KOPT-K1 (cell line): ENCODE results near the gene NTRK3.

Experiments
- H3K27ac ChIP-seq: fragments of 200-600 bp; sonication (generic); 2 replicates; pipeline ENCODE4 v1.5.1; 2016; ENCODE audit warnings: antibody characterized with exemption, mild to moderate bottlenecking, low read depth, low read length; ENCODE audit not compliant: poor library complexity, severe bottlenecking
- H3K36me3 ChIP-seq: fragments of 200-600 bp; sonication (generic); 2 replicates; pipeline ENCODE4 v1.5.1; 2017; ENCODE audit warnings: antibody characterized with exemption, mild to moderate bottlenecking, low read length, moderate library complexity; ENCODE audit not compliant: insufficient read depth
- H3K9me3 ChIP-seq: fragments of 200-600 bp; sonication (generic); 2 replicates; pipeline ENCODE4 v1.5.1; 2017; ENCODE audit warnings: antibody characterized with exemption, low read length, mild to moderate bottlenecking; ENCODE audit not compliant: insufficient read depth, poor library complexity, severe bottlenecking

NTRK3 gene

DNA sequence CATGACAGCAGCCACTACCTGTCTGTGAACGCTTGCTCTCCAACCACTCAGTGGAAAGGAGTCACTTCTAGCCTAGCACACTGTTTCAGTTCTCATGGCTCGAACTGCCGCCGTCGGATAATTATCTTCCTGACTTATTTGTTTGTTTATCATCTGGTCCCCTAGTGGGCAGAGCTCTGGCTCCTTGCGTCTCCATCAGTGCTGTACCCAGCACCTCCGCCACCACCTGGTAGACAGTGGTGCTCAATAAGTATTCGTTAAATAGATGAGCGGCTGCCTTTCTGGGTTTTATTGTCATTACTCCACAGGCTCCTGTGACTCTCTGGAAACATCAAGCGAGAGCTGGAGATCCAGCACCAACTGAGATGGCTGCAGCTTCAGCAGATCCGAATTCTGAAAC, 297.5 kb downstream of the NTRK3 start:
- Histone ChIP-seq H3K27ac (no peak overlapping the region), H3K9me3 (no peaks in the 10 kb centered on the region), H3K36me3 (no peaks in the 10 kb centered on the region)

DNA sequence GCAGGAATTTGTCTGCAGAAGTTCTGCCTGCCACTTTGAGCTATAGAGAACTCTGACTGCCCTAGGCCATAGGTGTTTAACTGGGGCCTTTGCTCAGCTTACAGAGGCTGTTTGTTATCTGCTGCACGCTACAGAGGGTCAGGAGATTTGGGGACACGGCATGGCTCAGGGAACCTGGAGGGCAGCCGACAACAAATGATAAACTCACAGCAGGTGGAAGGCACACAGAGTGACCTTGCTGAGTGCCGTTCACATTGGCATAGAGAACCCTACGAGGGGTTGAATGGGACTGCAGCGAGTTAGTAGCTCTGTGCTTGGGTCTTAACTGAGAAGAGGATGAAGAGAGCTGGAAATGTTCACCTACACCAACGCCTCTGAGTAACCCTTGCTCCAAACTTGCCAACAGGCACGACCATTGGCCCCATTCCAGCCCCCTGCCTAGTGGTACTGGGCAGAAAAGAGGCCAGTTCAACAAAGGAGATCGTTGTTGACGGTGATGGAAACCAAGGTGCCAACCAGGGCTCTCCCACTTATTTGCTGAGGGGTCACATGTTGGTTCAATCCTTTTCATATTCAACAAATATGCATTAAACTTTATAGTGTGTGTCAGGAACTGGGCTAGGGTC, 301.1 kb downstream of the NTRK3 start:
- H3K36me3 ChIP-seq = no peaks in the 10 kb centered on the region
- H3K27ac ChIP-seq = no peak overlapping the region
- H3K9me3 ChIP-seq = no peaks in the 10 kb centered on the region

- H3K36me3 ChIP-seq = no peaks in the 10 kb centered on the region
- H3K27ac ChIP-seq = no peak overlapping the region
- H3K9me3 ChIP-seq = no peaks in the 10 kb centered on the region
These were observed 301.7 kb downstream of the NTRK3 start for GRCh38 chr15:87954793-87955192.

DNA sequence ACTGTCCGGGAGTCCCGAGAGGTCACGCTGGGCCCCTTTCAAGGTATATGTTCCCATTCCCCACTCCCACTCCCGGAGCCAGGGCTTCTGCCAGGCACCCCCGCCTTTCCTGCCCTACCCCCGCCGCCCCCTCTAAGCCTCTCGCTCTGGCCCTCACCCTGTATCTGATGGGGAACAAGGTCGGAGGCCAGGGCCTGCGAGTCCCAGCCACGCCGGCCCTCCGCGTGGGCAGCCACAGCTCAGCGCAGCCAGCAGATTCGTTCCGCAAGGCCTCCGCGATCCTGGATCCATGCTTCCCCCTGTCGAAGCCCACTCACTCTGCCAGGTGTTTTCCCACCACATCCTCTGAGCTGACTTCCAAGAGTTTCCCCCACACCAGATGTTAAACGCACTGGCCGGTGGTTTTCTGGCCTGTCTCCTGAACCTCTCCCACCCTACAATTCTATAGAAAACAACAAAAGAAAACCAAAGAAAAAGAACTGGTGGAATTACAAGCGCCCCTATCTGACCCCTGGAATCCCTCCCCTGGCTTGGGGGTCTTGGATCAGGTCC, 303.7 kb downstream of the NTRK3 start:
- Histone ChIP-seq H3K9me3 (no peaks in the 10 kb centered on the region), H3K36me3 (no peaks in the 10 kb centered on the region), H3K27ac (no peak overlapping the region)

- no peaks in the 10 kb centered on the region for H3K36me3 ChIP-seq
- no peak overlapping the region for H3K27ac ChIP-seq
- H3K9me3 ChIP-seq = no peaks in the 10 kb centered on the region
These were observed 306.8 kb downstream of the NTRK3 start for GRCh38 chr15:87949575-87950223.

- Histone ChIP-seq H3K36me3 (no peaks in the 10 kb centered on the region), H3K9me3 (no peaks in the 10 kb centered on the region), H3K27ac (no peak overlapping the region)
These were observed 307.4 kb downstream of the NTRK3 start for GRCh38 chr15:87949151-87949574.

DNA sequence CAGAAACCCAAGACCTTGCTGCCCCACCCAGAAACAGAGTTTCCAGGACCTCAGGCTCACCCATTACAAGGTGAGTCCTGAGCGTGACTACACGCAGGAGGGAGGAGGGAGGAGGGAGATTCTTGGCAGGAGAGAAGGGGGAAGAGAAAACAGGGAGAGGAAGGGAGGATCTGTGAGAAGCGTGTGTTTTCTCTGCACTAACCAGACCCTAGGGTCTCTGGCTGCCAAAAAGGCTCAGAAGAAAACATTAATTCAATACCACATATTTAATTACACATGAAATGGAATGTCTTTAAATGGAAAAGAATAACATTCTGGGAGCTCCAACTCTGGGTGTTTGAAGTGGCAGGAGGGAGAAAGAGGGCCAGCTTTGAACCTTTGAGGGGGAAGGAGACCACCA, 309.0 kb downstream of the NTRK3 start:
- Histone ChIP-seq H3K9me3 (no peaks in the 10 kb centered on the region), H3K36me3 (no peaks in the 10 kb centered on the region), H3K27ac (no peak overlapping the region)

DNA sequence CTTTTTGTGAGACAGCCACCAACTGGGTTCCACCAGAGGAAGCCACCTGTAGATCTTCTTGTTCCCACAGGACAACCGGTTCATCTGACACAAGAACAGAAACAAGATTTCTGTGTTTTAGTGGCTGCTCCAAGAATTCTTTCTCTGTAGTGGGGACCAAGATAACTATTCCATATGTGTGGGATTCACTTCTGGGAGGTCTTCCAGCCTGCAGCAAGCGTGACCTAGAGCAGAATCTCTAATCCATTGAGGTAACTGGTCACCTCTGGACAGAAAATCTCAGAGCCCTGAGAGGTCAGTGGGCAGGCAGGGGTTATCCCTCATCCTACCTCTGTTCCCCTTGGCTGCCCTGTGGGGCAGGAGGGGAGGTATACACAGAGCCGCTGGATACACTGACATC, 311.3 kb downstream of the NTRK3 start:
- no peak overlapping the region for H3K27ac ChIP-seq
- H3K9me3 ChIP-seq = no peaks in the 10 kb centered on the region
- H3K36me3 ChIP-seq = no peaks in the 10 kb centered on the region

DNA sequence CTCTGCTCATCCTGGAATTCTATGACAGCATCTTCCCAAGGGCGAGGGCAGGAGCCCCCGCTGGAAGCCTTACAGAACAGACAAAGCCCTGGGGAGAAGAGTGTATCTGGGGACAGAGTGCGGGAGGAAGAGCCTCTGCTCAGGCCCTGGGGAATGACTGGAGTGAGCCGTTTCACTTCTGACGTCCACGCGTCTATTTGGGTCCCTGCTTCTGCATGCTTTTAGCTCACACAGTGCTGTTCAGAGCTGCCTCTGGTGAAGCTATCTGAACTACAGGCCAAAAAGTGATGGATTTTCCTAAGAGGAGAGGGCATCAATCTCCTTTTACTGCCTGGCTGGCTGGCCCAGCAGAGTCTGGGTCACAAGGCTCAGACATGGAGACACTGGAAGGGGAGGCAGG, 311.8 kb downstream of the NTRK3 start:
- Histone ChIP-seq H3K9me3 (no peaks in the 10 kb centered on the region), H3K36me3 (no peaks in the 10 kb centered on the region), H3K27ac (no peak overlapping the region)

DNA sequence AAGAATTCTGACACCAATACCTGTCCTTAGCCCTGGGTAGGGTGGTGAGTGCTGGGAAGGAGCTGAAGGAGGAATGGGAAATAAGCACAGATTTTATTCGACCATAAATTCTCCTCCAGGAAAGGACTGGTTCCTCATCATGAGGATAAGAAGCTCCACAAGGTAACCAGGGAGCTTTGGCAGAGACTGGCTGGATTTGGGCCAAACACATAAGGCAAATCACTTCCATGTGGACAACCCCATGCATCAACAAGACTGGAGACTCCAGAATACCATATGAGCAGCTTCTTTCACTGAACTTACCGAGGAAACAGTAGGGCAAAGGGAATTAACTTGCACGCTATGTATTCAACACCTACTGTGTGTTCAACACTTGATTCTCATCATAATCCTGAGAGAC, 312.5 kb downstream of the NTRK3 start:
- Histone ChIP-seq H3K9me3 (no peaks in the 10 kb centered on the region), H3K27ac (no peak overlapping the region), H3K36me3 (no peaks in the 10 kb centered on the region)

DNA sequence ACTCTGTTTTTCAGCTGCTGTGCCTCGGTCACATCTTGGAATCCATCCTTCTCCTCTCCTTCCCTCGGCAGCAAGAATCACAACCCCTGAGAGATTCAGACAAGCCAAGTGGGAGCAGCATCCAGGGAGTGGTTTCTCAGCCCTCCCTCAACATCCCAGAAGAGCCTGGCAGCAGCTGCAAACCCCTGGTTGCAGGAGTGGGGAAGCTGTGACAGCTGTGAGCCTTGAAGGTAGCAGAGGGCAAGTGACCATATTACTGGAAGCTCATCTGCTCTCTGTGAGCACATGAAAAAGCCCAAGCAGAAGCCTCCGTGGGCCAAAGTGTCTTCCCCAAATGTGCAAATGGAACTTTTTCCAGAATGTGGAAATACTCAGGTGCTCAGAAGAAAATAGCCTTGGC, 312.9 kb downstream of the NTRK3 start:
- no peak overlapping the region for H3K27ac ChIP-seq
- H3K9me3 ChIP-seq = no peaks in the 10 kb centered on the region
- no peaks in the 10 kb centered on the region for H3K36me3 ChIP-seq

- Histone ChIP-seq H3K9me3 (no peaks in the 10 kb centered on the region), H3K27ac (no peak overlapping the region), H3K36me3 (no peaks in the 10 kb centered on the region)
These were observed 314.2 kb downstream of the NTRK3 start for GRCh38 chr15:87942316-87942715.

DNA sequence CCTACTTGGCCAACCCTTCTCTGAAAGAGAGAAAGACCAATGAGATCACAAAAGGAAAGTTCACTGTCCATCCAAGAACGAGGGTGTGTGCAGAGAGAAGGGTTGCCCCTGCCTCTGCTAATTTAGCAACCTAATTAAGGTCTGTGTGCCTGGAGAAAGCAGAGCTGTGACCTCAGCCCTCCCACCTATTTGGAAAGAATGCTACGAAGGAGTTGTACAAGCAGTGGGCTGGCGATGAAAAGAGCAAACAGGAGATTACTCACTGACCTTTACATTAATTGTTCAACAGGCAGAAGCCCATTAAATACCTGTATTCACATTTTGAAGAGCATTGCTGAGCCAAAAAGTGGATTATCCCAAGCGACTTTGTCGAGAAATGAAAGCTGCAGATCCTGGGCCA, 314.9 kb downstream of the NTRK3 start:
- no peaks in the 10 kb centered on the region for H3K9me3 ChIP-seq
- H3K36me3 ChIP-seq = no peaks in the 10 kb centered on the region
- H3K27ac ChIP-seq = no peak overlapping the region

- H3K27ac ChIP-seq = no peak overlapping the region
- H3K36me3 ChIP-seq = no peaks in the 10 kb centered on the region
- no peaks in the 10 kb centered on the region for H3K9me3 ChIP-seq
These were observed 315.8 kb downstream of the NTRK3 start for GRCh38 chr15:87940768-87941167.

GRCh38 chr15:87939848-87940457, 316.6 kb downstream of the NTRK3 start:
- Histone ChIP-seq H3K9me3 (no peaks in the 10 kb centered on the region), H3K27ac (no peak overlapping the region), H3K36me3 (no peaks in the 10 kb centered on the region)

DNA sequence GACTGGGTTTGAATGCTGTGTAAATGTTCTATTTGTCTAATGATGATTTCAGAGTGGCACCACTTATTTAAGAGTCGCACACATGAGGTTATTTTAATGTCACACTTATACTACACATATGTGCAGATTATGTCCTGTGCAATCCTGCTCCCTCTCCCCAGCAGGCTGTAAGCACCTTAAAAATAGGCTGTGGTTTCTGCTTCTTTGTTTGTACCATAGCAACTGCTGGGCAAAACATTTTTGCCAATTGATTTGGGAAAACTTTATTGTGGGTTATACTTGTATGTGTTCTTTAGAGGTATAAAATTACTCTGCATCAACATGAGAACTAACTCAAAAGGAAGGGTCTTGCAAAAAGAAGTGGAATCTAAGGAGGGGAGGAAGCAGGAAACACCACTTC, 318.5 kb downstream of the NTRK3 start:
- Histone ChIP-seq H3K27ac (no peak overlapping the region), H3K9me3 (no peaks in the 10 kb centered on the region), H3K36me3 (no peaks in the 10 kb centered on the region)
